IMR-90 (cell line): ENCODE data around the gene RHBDD1. TPM values are rescaled to one million over a fixed set of nuclear protein-coding genes. Genes with fewer than 3 reads are reported as not detected.

Experiments used
- ATAC-seq: fragments of 200-7000 bp; cut with Tn5 transposase; 2 replicates; pipeline ENCODE4 v1.9.1; 2020; ENCODE audit warnings: low read depth, mild to moderate bottlenecking, moderate library complexity
- BruUV-seq: library from RNA; stranded (reverse); fragments of 400-500 nt; replicated peaks from 2 replicates; lab custom pipeline; 2021; lab: Mats Ljungman, UMichigan
- CTCF ChIA-PET: fragments of 300-600 bp; formaldehyde crosslinking; extraction: SDS; loops from one replicate; lab custom pipeline; 2021; ENCODE audit warnings: antibody characterized with exemption; lab: Yijun Ruan, JAX
- POLR2A ChIA-PET: fragments of 300-600 bp; sonication (Branson Sonifier 250); formaldehyde crosslinking; loops from one replicate; lab custom pipeline; 2022; ENCODE audit warnings: antibody characterized with exemption; ENCODE audit not compliant: unreplicated experiment; lab: Charles Lee
- DNase-seq: peaks from one replicate; pipeline ENCODE4 v3.0.0; 2013
- H2AFZ ChIP-seq: replicated peaks from 2 replicates; pipeline ENCODE3; 2013; ENCODE audit warnings: low read length, mild to moderate bottlenecking; ENCODE audit not compliant: poor library complexity
- H2AK5ac ChIP-seq: 2 replicates; pipeline ENCODE4 v1.6.1; 2013; ENCODE audit warnings: low read depth, low read length, inconsistent platforms
- H2AK9ac ChIP-seq: replicated peaks from 2 replicates; pipeline ENCODE3; 2013; ENCODE audit warnings: mild to moderate bottlenecking, low read depth, low read length, moderate library complexity; ENCODE audit not compliant: poor library complexity
- H2BK120ac ChIP-seq: 2 replicates; pipeline ENCODE4 v1.6.1; 2013; ENCODE audit warnings: low read depth, low read length, inconsistent platforms
- H2BK15ac ChIP-seq: 3 replicates; pipeline ENCODE4 v1.6.1; 2013; ENCODE audit warnings: low read depth, low read length, inconsistent platforms
- H2BK20ac ChIP-seq: 2 replicates; pipeline ENCODE4 v1.6.1; 2013; ENCODE audit warnings: low read depth, mild to moderate bottlenecking, inconsistent platforms, low read length, moderate library complexity
- H2BK5ac ChIP-seq: 2 replicates; pipeline ENCODE4 v1.6.1; 2013; ENCODE audit warnings: mild to moderate bottlenecking, low read depth, low read length, inconsistent platforms; ENCODE audit not compliant: poor library complexity, severe bottlenecking
- H3K14ac ChIP-seq: replicated peaks from 2 replicates; pipeline ENCODE4 v1.6.1; 2013; ENCODE audit warnings: low read depth, low read length, inconsistent platforms
- H3K18ac ChIP-seq: 2 replicates; pipeline ENCODE4 v1.6.1; 2013; ENCODE audit warnings: low read depth, low read length, control low read depth
- H3K23ac ChIP-seq: 2 replicates; pipeline ENCODE4 v1.6.1; 2013; ENCODE audit warnings: low read depth, low read length, inconsistent platforms
- H3K27ac ChIP-seq: 2 replicates; pipeline ENCODE4 v1.5.1; 2013; ENCODE audit warnings: mild to moderate bottlenecking, control low read depth, low read length; ENCODE audit not compliant: insufficient read depth
- H3K27me3 ChIP-seq: 2 replicates; pipeline ENCODE4 v1.6.1; 2013; ENCODE audit warnings: low read length; ENCODE audit not compliant: control insufficient read depth, insufficient read depth
- H3K36me3 ChIP-seq: 2 replicates; pipeline ENCODE4 v1.6.1; 2013; ENCODE audit warnings: low read length, mixed read lengths; ENCODE audit not compliant: control insufficient read depth, insufficient read depth
- H3K4ac ChIP-seq: 2 replicates; pipeline ENCODE4 v1.6.1; 2013; ENCODE audit warnings: low read depth, low read length, inconsistent platforms
- H3K4me1 ChIP-seq: 2 replicates; pipeline ENCODE4 v1.6.1; 2013; ENCODE audit warnings: low read length, mixed read lengths; ENCODE audit not compliant: control insufficient read depth, insufficient read depth
- H3K4me2 ChIP-seq: 2 replicates; pipeline ENCODE4 v1.6.1; 2013; ENCODE audit warnings: low read depth, mild to moderate bottlenecking, control low read depth, low read length, moderate library complexity
- H3K4me3 ChIP-seq: 2 replicates; pipeline ENCODE4 v1.5.1; 2013; ENCODE audit warnings: low read depth, mild to moderate bottlenecking, control low read depth, low read length, moderate library complexity; ENCODE audit not compliant: insufficient read depth
- H3K56ac ChIP-seq: 2 replicates; pipeline ENCODE4 v1.6.1; 2013; ENCODE audit warnings: low read length, inconsistent platforms; ENCODE audit not compliant: insufficient read depth; ENCODE audit errors: extremely low read depth
- H3K79me1 ChIP-seq, 2 experiments: 2 replicates each; pipeline ENCODE4 v1.6.1; 2013; ENCODE audit warnings: low read length in 2 of 2, inconsistent platforms in 1 of 2, low read depth in 1 of 2
- H3K9ac ChIP-seq: 2 replicates; pipeline ENCODE4 v1.6.1; 2013; ENCODE audit warnings: low read depth, low read length, control low read depth
- H3K9me1 ChIP-seq: 2 replicates; pipeline ENCODE4 v1.6.1; 2013; ENCODE audit warnings: low read length, inconsistent platforms; ENCODE audit not compliant: insufficient read depth
- H3K9me3 ChIP-seq: 2 replicates; pipeline ENCODE4 v1.6.1; 2013; ENCODE audit warnings: low read length; ENCODE audit not compliant: control insufficient read depth, insufficient read depth
- H4K20me1 ChIP-seq: 2 replicates; pipeline ENCODE4 v1.6.1; 2013; ENCODE audit warnings: low read length, inconsistent platforms; ENCODE audit not compliant: insufficient read depth
- H4K5ac ChIP-seq: 2 replicates; pipeline ENCODE4 v1.6.1; 2013; ENCODE audit warnings: mild to moderate bottlenecking, low read depth, low read length, control low read depth
- H4K8ac ChIP-seq, 2 experiments: 2 replicates each; pipeline ENCODE4 v1.6.1; 2013; ENCODE audit warnings: low read depth in 2 of 2, low read length in 2 of 2, control low read depth in 1 of 2, inconsistent platforms in 1 of 2
- H4K91ac ChIP-seq: 2 replicates; pipeline ENCODE4 v1.6.1; 2013; ENCODE audit warnings: low read depth, low read length, inconsistent platforms; ENCODE audit not compliant: insufficient read depth
- BHLHE40 ChIP-seq: fragments of 150-350 bp; IDR thresholded peaks from 2 replicates; pipeline ENCODE4 v1.6.1; 2016; ENCODE audit warnings: mild to moderate bottlenecking, low read depth, low read length
- CEBPB ChIP-seq: IDR thresholded peaks from 2 replicates; pipeline ENCODE4 v1.6.1; 2012; ENCODE audit warnings: low read depth, low read length, improper control_type of control experiment
- CTCF ChIP-seq: conservative IDR thresholded peaks from 2 replicates; pipeline ENCODE4 v1.5.1; 2012; ENCODE audit warnings: mild to moderate bottlenecking, low read depth, low read length, improper control_type of control experiment
- ELK1 ChIP-seq: fragments of 150-350 bp; IDR thresholded peaks from 2 replicates; pipeline ENCODE4 v1.6.1; 2016; ENCODE audit warnings: low read depth, mild to moderate bottlenecking, low read length, moderate library complexity, borderline replicate concordance
- FOS ChIP-seq: fragments of 150-350 bp; IDR thresholded peaks from 2 replicates; pipeline ENCODE4 v1.6.1; 2016; ENCODE audit warnings: low read depth, low read length
- MXI1 ChIP-seq: IDR thresholded peaks from 2 replicates; pipeline ENCODE4 v1.6.1; 2012; ENCODE audit warnings: low read depth, mild to moderate bottlenecking, low read length, moderate library complexity, borderline replicate concordance
- NFE2L2 ChIP-seq: fragments of 150-350 bp; IDR thresholded peaks from 2 replicates; pipeline ENCODE4 v1.6.1; 2016; ENCODE audit warnings: low read depth, mild to moderate bottlenecking, low read length
- POLR2A ChIP-seq: IDR thresholded peaks from 2 replicates; pipeline ENCODE4 v1.6.1; 2012; ENCODE audit warnings: mild to moderate bottlenecking, low read depth, low read length
- RAD21 ChIP-seq: IDR thresholded peaks from 2 replicates; pipeline ENCODE4 v1.6.1; 2012; ENCODE audit warnings: low read length, improper control_type of control experiment
- RCOR1 ChIP-seq: IDR thresholded peaks from 2 replicates; pipeline ENCODE4 v1.6.1; 2012; ENCODE audit warnings: mild to moderate bottlenecking, low read length, improper control_type of control experiment; ENCODE audit not compliant: insufficient replicate concordance
- SMC3 ChIP-seq: fragments of 150-350 bp; IDR thresholded peaks from 2 replicates; pipeline ENCODE4 v1.6.1; 2016; ENCODE audit warnings: low read depth, mild to moderate bottlenecking, antibody characterized with exemption, low read length, moderate library complexity
- USF2 ChIP-seq: fragments of 150-350 bp; IDR thresholded peaks from 2 replicates; pipeline ENCODE4 v1.6.1; 2017; ENCODE audit warnings: mild to moderate bottlenecking, antibody characterized with exemption, low read length, low read depth
- WGBS, 2 experiments: methylation state at CpG; one replicate each; pipeline versions ENCODE4 v1.1.5 to v1.1.7; 2013; ENCODE audit warnings: missing lambda C conversion rate in 2 of 2; ENCODE audit not compliant: insufficient read length in 1 of 2; ENCODE audit errors: extremely low coverage in 2 of 2; 5-methylcytosine and 5-hydroxymethylcytosine counted together
- dilution Hi-C: fragments of 300-500 bp; cut with HindIII; formaldehyde crosslinking; loops from one replicate; pipeline ENCODE4 v1.14.3; 2018; ENCODE audit warnings: low sequenced_read_pairs; ENCODE audit not compliant: unreplicated experiment
- in situ Hi-C: fragments of 300-500 bp; cut with MboI; formaldehyde crosslinking; loops from 3 replicates; pipeline ENCODE4 v1.14.3; 2019; ENCODE audit warnings: low sequenced_read_pairs, inconsistent platforms, mixed read lengths
- intact Hi-C: fragments of 100-400 bp; cut with micrococcal nuclease; formaldehyde crosslinking; loops from 2 replicates; pipeline ENCODE4 v1.10.0; 2022
- polyA plus RNA-seq, 3 experiments: library from polyadenylated mRNA; depleted of rRNA; stranded (reverse); fragments of >200 nt; gene quantifications; 2 replicates each; pipeline ENCODE4 v1.2.3, GENCODE V29; 2012; ENCODE audit warnings: low replicate concordance in 1 of 3
- total RNA-seq: library from RNA; depleted of rRNA; stranded (reverse); fragments of >200 nt; gene quantifications from 2 replicates; pipeline ENCODE4 v1.2.3, GENCODE V29; 2012

RHBDD1 gene
- total and polyA plus RNA-seq, 2 of the 4 experiments (the other 2 are of a cell fraction), result 9.7 to 14.0 TPM

- POLR2A ChIA-PET, result no interaction called here
- no TSS peak for BruUV-seq
These were observed 45.4 kb downstream of the RHBDD1 start for GRCh38 chr2:226881287-226881686.

More at GRCh38 chr2:226881287-226881686, 45.4 kb downstream of the RHBDD1 start:
- Histone ChIP-seq H3K4ac (no peak overlapping the region), H3K4me2 (no peak overlapping the region), H3K27me3 (no peaks in the 10 kb centered on the region), H3K4me3 (no peak overlapping the region), H3K36me3 (peaks cover 4% of the 10 kb centered on the region), H3K56ac (no peak overlapping the region), H2BK5ac (no peak overlapping the region), H2BK15ac (no peak overlapping the region), H3K14ac (no peak overlapping the region), H3K23ac (no peak overlapping the region), H3K9me1 (peaks cover 5% of the 10 kb centered on the region; the same call in 1 of the 2 replicates), H2BK20ac (no peak overlapping the region), H2AK9ac (no peak overlapping the region), H2AFZ (no peak overlapping the region), H3K18ac (no peak overlapping the region), H4K5ac (no peak overlapping the region; the same call in 1 of the 2 replicates), H2AK5ac (no peak overlapping the region), H3K9me3 (no peaks in the 10 kb centered on the region; the same call in 1 of the 2 replicates), H3K79me1 (peaks cover 0 to 6% of the 10 kb centered on the region in 2 experiments; a peak in 1 of 4 replicates), H4K91ac (no peak overlapping the region), H2BK120ac (no peak overlapping the region), H3K4me1 (peaks cover 4% of the 10 kb centered on the region; the same call in 1 of the 2 replicates), H3K9ac (no peak overlapping the region), H4K20me1 (no peaks in the 10 kb centered on the region), H4K8ac (no peak overlapping the region), H3K27ac (no peak overlapping the region)
- intact Hi-C loops (no loop called here), dilution Hi-C loops (no loop called here), in situ Hi-C loops (no loop called here)
- WGBS, 2 experiments, result no CpG with 5 or more reads among the region's 2 CpGs
- TF ChIP-seq CTCF (no peak), NFE2L2 (no peak), USF2 (no peak), BHLHE40 (no peak), RCOR1 (no peak), RAD21 (no peak), MXI1 (no peak), ELK1 (no peak), CEBPB (no peak), FOS (no peak), SMC3 (no peak), POLR2A (no peak)
- ATAC-seq (no peak), DNase-seq (no peak)
- CTCF ChIA-PET, result interaction anchor here (0.8 kb wide), 1 partner anchor 1216 kb away, joined by 4 read pairs; no protein-coding TSS in a partner anchor
